ENCODE measurements around the gene POF1B.

POF1B gene

GRCh38 chrX:85243155-85243554 is 136.3 kb downstream of the POF1B start:
- DNase-seq: no peak
